ENCODE results near the gene VSTM2L.

VSTM2L gene

DNA sequence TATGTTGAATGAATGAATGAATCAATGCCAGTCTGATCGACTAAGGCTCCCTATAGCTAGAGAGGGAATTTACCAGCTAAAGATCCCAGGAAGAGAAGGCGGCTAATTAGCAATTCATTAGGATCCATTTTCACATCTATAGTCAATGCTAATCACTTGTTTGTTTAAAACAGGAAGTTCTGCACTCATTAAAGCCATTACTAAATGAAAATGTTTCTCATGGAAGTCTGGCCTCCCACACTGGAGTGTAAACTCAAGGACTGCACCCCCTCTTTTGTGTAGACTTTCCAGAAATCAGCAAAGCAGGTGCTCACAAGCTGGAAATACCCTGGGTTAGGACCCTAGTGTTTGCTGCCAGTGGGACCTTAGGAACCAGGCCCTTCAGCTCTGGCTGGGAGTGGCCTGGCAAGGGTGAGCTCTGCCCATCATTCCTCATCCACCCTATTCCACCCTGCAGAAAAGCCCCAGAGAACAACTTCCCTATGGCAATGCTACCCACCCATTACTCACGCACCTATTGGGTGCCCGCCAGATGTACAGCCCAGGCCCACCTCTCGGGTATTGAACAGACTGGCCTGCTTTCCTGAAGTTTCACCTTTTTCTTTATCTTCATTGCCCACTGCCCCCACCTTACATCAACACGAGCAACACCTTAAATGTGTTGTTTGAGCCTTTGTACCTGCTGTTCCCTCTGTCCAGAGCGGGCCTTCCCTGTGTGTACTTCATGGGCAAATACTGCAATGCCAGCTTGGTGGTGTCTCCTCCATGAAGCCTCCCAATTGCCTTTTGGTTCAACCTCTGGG lies 69.5 kb downstream of the VSTM2L start:
- no peak overlapping the region for H3K4me3 ChIP-seq (replicated peaks in 1 of 2; ENCODE audit: low read depth in 2 of 2, low read length in 2 of 2)
- no peak for DNase-seq (ENCODE audit: low read depth in 2 of 2)
- TF ChIP-seq, protein P1, sequence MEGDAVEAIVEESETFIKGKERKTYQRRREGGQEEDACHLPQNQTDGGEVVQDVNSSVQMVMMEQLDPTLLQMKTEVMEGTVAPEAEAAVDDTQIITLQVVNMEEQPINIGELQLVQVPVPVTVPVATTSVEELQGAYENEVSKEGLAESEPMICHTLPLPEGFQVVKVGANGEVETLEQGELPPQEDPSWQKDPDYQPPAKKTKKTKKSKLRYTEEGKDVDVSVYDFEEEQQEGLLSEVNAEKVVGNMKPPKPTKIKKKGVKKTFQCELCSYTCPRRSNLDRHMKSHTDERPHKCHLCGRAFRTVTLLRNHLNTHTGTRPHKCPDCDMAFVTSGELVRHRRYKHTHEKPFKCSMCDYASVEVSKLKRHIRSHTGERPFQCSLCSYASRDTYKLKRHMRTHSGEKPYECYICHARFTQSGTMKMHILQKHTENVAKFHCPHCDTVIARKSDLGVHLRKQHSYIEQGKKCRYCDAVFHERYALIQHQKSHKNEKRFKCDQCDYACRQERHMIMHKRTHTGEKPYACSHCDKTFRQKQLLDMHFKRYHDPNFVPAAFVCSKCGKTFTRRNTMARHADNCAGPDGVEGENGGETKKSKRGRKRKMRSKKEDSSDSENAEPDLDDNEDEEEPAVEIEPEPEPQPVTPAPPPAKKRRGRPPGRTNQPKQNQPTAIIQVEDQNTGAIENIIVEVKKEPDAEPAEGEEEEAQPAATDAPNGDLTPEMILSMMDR (IDR thresholded peaks at IDR 0.05; ENCODE audit: low read depth, low read length): no peak

DNA sequence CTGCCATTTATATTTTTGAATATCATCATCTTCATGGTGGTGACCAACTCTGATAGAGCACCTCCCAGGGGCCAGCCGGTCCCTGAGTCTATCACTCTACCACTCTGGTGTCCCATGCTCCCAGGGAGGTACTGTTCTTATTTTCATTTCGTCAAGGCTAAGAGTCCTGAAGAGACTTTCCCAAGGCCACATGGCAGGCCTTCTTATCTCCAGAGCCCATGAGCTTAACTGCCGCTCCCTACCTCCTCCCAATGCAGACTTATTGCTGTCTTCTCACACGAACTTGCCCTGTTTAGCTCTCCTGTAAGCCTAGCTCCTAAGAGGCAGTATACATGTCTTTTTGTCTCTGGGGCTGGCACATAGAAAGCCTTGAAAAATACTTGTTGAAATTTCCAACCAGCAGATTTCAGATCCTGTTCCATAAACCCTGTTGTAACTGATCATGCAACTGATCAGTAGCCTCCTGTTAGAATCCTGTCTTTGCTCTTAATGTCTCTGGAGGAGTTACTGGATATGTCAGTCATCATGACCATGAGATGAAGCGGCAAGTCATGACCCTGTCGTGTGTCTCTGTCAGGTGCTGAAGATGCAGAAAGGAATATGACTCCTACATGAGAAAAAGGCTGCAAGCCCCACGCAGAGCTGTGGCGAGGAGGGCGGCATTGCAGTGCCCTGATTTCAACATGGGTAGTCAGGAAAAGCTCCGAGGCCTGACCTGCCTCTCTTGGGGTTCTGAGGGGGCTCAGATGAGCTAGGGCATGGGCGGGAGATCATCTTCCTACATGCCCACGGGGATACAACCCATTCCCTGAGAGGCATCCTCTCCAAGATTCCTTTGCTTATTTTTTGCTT lies 70.4 kb downstream of the VSTM2L start:
- H3K4me3 ChIP-seq (replicated peaks in 1 of 2; ENCODE audit: low read depth in 2 of 2, low read length in 2 of 2): no peak overlapping the region
- TF ChIP-seq, protein P1 (IDR thresholded peaks at IDR 0.05; ENCODE audit: low read depth, low read length): no peak
- no peak for DNase-seq (ENCODE audit: low read depth in 2 of 2)

DNA sequence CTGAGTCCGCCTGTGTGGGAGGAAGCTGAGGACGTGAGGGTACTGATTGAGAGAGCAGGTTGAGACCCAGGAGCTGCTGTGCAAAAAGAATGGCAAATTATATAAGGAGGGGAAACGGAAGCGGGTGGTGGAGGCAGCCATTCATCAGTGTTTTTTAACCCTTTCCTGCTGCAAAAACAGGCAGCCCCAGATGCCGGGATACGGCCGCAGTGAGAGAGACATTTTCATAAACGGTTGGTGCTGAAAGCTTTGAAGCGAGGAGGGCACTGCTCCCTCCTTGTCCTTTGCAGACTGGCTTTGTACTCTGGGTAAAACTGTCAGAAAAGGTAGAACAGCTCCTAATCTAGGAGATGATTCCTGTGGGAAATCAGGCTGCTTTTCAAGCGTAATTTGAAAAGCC lies 74.0 kb downstream of the VSTM2L start:
- TF ChIP-seq, protein P1 (IDR thresholded peaks at IDR 0.05; ENCODE audit: low read depth, low read length): no peak
- DNase-seq (ENCODE audit: low read depth in 2 of 2): no peak
- no peak overlapping the region for H3K4me3 ChIP-seq (replicated peaks in 1 of 2; ENCODE audit: low read depth in 2 of 2, low read length in 2 of 2)

DNA sequence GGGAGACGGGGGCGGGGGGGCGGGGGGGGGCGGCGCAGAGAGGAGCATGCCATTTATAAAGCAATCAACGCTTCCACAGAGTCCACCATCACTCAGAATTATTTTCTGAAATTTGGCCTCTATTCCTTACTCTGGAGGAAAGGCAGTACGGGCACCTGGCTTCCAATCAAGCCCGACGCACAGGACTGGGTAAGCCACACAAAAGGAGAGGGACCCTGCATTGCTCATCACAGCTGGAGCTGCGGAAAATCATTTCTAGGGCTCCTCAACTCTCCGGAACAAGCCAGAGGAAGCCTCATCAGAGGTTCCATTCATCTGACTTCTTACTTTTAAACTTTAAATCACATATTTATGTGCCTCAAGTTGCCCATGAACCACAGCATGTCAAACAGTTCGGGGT lies 74.4 kb downstream of the VSTM2L start:
- no peak overlapping the region for H3K4me3 ChIP-seq (replicated peaks in 1 of 2; ENCODE audit: low read depth in 2 of 2, low read length in 2 of 2)
- TF ChIP-seq, protein P1 (IDR thresholded peaks at IDR 0.05; ENCODE audit: low read depth, low read length): no peak
- no peak for DNase-seq (ENCODE audit: low read depth in 2 of 2)

DNA sequence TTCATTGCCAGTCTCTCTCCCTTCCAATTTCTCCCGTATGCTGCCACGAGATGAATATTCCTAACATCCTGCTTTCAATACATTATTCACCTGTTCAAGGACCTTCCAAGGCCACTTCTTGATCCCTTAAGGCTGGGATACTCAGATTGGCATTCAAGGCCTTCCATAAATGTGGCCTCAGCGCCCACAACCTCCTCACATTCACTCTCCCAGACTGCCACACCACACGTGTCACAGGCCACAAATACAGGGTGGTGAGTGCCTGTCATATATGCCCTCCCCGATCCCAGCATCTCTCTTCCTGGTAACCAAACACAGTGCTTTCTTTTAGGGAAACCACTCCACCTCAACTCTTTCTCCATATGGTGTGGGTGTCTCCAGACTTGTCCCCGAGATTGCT lies 74.9 kb downstream of the VSTM2L start:
- H3K4me3 ChIP-seq (replicated peaks in 1 of 2; ENCODE audit: low read depth in 2 of 2, low read length in 2 of 2): no peak overlapping the region
- TF ChIP-seq, protein P1 (IDR thresholded peaks at IDR 0.05; ENCODE audit: low read depth, low read length): no peak
- no peak for DNase-seq (ENCODE audit: low read depth in 2 of 2)

DNA sequence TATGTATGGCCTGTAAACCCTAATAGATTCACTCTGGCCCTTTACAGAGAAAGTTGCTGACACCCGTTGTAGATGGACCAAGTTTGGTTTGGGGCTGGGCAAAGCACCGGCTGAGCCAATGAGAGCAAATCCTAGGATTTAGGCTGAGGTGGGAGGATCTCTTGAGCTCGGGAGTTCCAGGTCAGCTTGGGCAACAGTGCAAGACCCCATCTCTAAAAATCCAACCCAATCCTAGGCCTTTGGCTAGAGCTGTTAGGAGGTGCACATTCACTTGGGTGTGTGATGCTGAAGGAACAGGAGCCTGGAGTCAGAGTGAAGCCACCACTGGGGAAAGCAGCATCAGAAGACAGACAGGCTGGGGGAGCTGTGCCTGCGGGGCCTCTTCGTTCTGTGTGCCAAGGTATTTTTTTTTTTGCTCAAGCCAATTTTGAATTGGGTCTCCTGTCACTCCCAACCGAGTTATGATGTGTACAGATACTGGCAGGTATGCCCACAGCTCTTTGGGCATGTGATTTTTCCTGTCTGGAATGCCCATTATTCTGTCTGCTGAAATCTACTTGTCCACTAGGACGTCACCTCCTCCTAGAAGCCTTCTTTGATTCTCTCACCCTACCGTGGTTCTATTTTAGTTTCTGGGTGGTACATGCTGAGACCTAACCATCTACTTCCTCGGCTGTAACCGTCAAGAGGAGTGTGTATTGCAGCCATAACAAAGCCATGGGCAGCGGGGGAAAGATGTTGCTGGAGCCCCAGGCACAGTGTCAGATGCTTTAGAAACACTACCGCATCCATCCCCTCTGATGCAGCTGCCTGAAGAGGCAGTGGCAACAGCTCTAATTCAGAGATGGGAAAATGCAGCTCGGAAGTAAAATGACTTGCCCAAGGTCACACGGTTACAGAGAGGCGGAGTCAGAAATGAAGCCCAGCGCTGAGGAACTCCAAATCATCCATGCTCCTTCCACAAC lies 76.4 kb downstream of the VSTM2L start:
- no peak for DNase-seq (ENCODE audit: low read depth in 2 of 2)
- TF ChIP-seq, protein P1 (IDR thresholded peaks at IDR 0.05; ENCODE audit: low read depth, low read length): no peak
- H3K4me3 ChIP-seq (replicated peaks in 1 of 2; ENCODE audit: low read depth in 2 of 2, low read length in 2 of 2): no peak overlapping the region

Data from cardiac fibroblast (primary cell).